Stimulated activated CD4-positive, alpha-beta T cell treated with anti-CD3 and anti-CD28 coated beads, Interleukin-12 subunit alpha, Interleukin-12 subunit beta, amount 100 ng/mL, for 4 hours (primary cell): ENCODE results near the gene LBHD2.
A peak's percentile ranks its signal among the peaks of the same experiment; 100 is the strongest.
"Not testable (repeated sequence)": the region's sequence is repeated elsewhere in the genome, so short reads cannot be mapped to it uniquely, and the experiment has no call there.

Experiments used
- DNase-seq: peaks from one replicate; pipeline ENCODE4 v3.0.0-alpha.2; 2020

LBHD2 gene

DNA sequence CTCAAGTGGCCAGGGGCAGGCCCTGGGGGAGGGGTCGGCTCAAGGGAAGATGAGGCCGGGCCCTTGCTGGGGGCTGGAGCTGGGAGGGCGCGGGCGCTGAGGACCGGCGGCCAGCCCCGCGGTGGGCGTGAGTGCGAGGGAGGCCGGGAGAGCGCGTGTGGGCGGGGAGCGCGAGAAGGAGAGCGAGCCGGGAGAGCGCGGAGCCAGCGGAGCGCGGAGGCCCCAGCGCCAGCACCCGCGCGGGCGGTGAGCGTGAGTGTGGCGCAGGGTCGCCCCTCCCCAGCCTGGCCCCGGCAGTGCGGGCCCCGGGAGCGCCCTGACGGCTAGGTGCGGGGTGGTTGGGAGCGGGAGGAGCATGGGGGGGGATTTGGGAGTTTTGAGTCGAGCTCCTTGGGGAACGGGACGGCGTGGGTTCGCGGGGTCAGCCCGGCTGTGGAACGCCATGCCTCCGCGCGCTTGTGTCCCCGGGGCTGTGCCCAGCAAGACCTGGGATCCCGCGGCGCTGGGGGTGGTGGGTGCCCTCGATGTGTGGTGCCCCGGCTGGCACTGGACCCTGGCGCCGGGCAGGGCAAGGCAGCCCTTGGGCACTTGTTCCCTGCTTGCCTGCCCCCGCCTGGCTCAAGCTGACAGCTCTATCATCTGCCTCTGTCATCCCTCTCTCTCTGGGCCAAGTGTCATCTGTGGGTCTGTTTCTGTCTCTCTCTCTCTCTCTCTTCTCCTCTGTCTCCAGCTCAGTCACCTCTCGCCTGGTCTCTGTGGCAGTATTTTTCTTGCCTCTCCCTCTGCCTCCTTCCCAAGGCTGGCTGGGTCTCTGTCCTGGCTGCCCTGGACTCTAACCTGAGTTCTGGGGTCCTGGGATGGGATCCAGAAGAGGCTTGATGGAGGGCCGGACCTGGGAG is at the start of gene LBHD2:
TSS of gene LBHD2 (plus strand) at position 190 of the 899 bp plus-strand sequence. CDS start 1,803 bp downstream, outside the sequence.
- no peak for DNase-seq

DNA sequence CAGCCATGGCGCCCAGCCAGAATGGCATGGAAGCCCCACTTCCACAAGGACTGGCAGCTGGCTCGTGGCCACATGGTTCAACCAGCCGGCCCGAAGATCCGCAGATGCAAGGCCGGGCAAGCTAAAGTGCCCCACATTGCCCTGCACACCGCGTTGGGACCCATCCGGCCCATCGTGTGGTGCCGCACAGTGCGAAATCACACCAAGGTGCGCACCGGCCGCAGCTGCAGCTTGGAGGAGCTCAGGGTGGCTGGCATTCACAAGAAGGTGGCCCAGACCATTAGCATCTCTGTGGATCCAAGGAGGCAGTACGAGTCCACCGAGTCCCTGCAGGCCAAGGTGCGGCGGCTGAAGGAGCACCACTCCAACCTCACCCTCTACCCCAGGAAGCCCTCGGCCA is 42.5 kb upstream of the LBHD2 start:
- DNase-seq: no peak

DNA sequence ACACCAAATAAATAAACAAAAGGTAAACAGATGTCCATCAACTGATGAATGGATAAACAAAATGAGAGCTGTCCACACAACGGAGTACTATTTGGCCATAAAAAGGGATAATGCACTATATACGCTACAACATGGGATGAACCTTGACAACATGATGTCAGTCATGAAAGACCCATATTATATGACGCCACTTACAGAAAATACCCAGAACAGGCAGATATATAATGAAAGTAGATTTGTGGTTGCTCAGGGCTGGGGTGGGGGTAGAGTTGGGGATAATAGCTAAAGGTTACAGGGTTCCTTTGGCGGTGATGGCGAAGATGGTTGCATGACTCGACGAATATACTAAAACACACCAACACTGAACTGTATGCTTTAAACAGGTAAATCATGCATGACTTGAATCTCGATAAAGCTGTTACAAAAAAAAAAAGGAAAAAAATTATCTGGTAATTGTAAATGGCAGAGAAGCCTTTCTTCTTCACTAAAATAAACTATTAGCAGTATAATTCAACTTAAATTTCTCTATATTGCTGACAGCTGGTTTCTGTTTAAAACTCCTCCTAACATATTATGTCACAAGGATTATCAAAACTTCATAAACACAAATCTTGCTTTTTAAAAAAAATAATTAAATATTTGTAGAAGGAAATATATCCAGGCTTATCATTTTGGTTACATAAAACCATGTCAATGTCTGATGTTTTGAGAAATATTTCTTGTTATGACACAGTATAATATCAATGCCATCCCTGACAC is 40.6 kb upstream of the LBHD2 start:
- DNase-seq: no peak

DNA sequence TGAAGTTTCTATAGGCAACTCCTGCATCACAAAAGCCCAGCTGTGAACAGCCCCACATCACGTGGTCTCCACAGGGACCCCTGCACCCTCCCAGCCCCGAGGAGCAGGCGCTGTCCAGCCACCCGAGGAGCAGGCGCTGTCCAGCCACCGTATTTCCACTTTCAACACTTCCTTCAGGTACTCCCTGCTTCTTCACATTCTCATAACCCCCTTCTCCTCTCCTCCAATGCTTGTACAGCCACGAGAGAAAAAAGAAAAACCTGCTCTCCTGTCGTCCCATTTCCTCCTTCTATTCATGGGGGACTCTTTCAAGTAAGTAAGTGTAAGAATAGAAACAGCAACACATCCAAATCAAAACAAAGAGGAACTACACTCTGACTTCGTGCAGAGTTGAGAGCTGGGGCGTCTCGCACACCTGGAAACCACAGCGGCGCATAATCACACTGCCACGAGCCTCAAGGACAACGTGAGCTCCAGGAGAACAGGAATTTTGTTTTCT is 38.6 kb upstream of the LBHD2 start:
- no peak for DNase-seq

DNA sequence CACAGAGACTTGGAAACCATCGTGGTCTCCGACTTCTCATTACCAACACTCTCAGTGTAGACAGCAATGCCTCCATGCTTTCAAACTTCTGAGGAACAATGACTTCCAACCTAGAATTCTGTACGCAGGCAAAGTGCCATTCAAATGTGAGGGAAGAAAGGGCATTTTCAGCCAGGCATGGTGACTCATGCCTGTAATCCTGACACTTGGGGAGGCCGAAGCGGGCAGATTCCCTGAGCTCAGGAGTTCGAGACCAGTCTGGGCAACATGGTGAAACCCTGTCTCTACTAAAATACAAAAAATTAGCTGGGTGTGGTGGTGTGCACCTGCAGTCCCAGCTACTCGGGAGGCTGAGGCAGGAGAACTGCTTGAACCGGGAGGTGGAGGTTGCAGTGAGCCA is 36.6 kb upstream of the LBHD2 start:
- DNase-seq: not testable (repeated sequence)

DNA sequence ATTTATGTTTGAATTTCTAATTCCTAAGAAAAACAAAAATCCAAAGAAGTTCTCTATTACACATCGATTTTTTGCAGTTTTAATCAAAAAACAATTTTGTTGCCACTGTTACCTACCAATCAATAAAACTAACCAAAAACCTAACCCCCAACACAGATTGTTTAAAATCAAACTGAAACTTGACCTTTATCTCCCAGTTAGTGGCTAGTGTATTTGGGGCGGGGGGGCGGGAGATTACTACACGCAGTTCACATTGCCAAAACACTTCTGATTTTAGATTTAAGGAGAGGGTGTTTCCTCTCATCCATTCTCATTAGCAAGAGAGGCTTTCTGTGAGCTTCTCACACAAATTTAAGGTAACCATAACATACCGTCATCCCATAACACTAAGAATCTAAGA is 33.1 kb upstream of the LBHD2 start:
- DNase-seq: no peak

DNA sequence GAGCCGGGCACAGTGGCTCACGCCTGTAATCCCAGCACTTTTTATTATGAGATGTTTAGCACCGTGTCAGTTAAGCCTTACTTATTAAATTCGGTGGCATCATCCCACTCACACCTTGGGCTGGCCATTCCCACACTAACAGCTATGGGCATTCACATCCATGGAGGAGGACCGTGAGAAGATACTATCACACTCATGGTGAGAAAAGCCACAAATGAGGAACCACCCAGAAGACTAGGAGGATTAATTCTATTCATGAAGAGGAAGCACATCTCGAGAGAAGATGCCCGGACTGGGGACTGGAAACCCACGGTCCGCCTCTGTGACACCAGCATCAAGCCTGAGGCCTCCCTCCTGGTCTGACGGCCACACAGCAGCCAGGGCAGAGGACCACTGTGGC is 31.6 kb upstream of the LBHD2 start:
- DNase-seq: no peak

DNA sequence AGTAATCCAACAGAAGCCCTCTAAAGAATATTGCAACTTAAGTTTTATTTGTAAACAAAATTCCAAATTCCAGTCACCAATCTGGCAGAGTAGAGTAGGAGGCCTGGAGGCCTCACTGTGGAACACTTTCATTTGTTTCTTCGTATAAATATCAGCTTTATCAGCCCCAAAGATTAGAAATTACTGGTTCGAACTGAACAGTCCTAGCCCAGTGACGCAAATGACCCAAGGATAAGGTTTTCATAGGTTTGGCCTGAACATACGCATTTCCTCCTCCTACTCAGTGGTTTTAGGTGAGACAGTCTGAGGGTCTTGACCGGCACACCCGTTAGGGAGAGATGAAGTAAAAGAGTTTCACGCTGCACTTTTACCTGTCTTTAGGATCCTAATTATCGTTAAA is 28.3 kb upstream of the LBHD2 start:
- no peak for DNase-seq

DNA sequence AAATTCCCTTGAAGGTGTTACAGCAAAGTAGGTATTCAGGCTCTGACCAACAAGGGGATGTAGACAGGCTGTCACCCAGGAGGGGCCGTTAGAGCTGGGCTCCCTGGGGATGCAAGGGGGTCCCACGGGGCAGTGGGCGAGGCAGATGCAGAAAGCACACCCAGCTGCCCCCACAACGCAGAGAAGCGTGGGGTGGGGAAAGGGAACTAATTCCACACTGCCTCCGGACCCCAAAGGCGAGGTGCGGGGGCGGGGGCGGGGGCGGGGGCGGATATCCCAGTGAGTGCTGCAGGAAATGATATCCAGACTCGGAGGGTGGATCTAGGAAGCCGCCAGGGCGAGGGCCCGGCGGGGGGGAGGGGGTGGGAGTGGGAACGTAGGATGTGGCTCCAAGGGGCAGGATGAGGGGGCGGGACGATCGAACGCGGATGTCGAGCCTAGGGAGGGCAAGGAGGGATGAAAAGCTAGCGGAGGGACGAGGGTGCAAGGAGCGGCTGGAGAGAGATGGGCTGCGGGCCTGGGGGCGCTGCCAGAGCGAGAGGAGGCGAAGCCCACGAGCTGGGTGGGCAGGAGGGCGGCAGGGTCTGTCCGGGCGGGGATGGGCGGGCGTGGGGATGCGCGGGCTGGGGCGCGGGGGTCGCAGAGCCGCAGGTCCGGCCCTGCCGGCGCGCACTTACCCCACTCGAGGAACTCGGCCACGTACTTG is 27.5 kb upstream of the LBHD2 start:
- no peak for DNase-seq

DNA sequence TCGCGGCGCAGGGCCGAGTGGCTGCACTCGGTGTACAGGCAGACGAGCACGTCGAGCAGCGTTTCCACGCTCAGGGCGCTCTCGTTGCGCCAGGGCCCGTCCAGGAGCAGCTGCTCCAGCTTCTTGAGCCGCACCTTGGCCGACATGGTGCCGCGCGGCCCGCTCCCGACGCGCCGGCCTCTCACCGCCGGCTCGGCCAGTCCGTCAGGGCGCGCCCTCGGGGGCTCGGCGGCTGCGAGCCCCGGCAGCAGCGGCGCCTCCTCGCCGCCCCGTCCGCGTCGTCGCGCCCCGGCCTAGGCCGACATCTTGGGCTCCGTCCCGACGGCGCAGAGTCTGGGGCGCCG is 27.0 kb upstream of the LBHD2 start:
- DNase-seq: no peak

DNA sequence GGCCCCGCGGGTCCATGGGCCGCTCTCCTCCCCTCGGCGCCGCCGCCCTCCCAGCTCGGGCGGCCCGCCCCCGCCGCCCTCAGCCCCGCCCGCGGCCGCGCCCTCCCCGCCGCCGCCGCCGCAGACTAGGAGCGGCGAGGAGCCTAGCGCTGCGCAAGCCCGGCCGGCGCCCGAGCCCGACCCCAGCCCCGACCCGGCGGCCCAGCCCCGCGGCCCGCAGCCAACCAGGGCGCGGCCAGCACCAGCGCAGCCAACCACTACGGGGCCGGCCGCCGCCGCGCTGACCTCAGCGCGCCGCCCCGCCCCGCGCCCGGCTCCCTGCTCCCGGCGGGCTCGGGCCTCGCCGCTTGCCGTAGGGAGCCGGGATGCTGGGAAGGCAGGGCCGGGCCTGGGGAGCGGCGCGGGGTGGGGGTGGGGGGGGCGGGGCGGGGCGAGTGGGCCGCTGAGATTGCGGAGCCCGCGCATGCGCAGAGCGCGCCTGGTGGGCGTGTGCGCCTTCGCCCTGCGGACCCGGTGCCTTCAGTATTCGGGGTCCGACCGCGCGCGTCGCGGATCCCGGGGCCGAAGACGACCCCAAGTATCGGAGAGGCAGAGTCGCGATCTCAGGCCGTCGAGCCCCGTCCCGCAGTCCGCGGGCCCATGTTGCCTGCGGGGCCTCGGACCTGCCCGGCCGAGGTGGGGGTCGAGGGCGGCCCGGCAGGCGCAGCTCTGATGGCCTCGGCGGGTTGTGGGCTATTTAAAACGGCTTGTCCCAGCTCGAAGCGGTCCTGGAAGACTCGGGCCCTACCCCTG is 26.4 kb upstream of the LBHD2 start, which contains the start of gene CDC42BPB:
TSS of gene CDC42BPB (minus strand) at position 178 of the 792 bp plus-strand sequence. CDS start 376 bp downstream, outside the sequence.
- peak; percentile 54 for DNase-seq

DNA sequence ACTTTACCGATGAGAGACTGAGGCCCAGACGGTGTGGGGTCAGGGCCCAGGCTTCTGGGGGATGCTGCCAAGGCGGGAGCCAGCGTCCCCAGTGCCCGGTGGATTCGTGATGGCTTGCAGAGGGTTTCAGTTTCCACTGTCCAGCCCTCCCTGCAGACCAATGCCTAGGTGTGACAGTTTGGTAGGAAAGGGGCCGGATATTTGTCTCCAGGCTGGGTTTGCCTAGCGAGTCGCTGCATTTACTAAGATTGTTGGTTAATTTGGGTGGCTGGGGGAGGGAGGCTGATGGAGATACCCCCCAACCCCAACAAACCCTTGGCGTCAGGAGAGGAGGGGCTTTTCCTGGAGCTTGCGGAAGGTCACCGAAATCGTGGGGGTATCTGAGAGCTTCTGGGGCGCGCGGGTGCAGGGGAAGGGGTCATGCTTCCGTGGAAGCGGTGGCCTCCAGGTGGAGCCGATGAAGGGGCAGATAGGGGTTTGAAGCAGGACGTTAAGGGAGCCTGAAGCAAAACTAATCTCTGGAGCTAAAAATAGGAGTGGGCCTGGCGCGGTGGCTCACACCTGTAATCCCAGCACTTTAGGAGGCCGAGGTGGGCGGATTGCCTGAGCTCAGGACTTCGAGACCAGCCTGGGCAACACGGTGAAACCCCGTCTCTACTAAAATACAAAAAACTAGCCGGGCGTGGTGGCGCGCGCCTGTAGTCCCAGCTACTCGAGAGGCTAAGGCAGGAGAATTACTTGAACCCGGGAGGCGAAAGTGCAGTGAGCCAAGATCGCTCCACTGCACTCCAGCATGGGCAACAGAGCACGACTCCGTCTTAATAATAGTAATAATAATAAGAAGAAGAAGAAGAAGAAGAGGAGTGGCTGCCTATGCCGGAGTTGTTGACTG is 25.6 kb upstream of the LBHD2 start:
- no peak for DNase-seq

DNA sequence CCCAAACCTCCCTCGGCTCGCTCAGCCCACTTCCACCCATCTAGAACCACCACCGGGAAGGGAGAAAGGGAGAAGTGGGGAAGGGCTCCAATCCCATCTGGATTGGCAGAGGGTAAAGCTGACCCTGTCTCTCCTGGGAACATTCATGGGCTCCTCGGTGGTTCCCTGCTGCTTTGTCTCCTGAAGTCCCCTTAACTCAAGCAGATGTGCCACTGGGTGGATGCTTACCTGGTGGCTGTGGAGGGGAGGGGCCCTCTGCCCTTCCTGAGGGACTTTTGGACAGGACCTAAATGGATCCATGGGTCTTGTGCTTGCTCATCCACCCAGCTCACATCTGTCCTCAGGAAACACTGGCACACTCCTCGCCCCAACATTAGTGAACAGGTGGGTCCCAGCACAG is 24.5 kb upstream of the LBHD2 start:
- DNase-seq: no peak

DNA sequence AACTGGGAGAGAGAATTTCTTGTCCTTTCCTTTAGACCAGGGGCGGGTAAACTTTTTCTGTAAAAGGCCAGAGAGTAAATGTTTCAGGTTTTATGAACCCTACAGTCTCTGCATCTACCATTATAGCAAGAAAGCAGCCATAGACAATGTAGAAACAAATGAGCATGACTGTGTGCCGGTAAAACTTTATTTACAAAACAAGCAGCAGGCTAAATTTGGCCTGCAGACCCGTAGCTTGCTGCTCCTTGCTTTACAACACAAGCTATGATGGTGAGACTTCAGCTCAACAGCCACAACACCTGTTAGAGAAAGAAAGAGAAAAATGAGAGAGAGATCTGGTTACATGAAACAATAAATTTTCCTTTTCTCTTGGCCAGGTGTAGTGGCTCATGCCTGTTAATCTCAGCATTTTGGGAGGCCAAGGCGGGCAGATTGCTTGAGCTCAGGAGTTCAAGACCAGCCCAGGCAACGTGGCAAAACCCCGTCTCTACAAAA is 22.5 kb upstream of the LBHD2 start:
- no peak for DNase-seq

DNA sequence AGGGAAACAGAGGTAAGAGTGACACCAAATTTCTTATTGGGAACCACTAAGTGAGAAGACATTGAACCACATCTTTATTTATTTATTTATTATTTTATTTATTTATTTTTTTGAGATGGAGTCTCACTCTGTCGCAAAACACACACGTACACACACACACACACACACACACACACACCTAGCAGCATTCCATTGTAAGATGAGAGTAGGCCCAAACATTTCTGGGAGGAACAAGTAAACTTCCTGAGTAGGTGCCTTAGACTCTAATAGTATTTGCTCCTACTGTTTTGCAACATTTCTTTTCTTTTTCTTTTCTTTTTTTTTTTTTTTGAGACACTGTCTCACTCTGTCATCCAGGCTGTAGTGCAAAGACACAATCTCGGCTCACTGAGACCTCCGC is 19.6 kb upstream of the LBHD2 start:
- no peak for DNase-seq

DNA sequence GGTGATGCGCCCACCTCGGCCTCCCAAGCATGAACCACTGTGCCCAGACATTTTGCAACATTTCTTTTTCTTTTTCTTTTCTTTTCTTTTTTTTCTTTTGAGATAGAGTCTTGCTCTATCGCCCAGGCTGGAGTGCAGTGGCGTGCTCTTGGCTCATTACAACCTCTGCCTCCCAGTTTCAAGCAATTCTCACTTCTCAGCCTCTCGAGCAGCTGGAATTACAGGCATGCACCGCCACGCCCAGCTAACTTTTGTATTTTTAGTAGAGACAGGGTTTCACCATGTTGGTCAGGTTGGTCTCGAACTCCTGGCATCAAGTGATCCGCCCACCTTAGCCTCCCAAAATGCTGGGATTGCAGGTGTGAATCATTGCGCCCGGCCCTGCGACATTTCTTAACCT is 19.0 kb upstream of the LBHD2 start:
- no peak for DNase-seq

DNA sequence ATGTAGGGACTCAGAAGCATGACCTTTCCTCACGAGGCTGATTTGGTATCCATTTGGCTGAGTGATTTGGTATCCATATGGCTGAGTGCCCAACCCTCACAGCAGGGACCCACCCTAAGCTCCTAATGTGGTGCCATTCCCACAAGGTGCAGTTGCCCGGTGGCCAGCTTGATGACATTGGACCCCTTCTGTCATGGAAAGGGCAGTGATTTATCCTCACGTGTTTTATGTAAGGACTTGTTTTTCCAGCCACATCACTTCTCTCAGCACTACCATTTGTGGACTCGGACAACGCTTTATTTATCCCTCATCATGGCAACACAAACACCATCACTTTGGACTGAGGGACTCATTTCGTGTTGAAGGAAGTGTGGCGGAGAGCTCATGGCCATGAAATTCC is 18.1 kb upstream of the LBHD2 start:
- no peak for DNase-seq

DNA sequence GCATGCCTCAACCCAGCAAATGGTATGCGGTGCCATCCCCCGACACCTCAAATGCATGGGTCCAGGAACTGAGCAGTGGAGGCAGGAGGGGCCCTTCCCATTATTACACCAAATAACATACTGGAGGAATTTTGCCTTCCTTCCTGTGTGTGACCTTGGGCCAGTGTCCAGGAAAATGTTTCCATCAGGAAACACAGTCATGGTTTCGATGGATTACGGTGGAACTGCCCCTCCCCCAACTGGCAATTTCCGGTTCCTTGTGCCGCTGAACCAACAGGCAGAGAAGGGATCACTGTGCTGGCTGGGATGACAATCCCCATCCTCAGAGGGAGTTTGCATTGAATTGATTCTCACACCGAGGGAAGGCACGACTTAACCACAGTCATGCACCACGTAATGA is 17.6 kb upstream of the LBHD2 start:
- no peak for DNase-seq

DNA sequence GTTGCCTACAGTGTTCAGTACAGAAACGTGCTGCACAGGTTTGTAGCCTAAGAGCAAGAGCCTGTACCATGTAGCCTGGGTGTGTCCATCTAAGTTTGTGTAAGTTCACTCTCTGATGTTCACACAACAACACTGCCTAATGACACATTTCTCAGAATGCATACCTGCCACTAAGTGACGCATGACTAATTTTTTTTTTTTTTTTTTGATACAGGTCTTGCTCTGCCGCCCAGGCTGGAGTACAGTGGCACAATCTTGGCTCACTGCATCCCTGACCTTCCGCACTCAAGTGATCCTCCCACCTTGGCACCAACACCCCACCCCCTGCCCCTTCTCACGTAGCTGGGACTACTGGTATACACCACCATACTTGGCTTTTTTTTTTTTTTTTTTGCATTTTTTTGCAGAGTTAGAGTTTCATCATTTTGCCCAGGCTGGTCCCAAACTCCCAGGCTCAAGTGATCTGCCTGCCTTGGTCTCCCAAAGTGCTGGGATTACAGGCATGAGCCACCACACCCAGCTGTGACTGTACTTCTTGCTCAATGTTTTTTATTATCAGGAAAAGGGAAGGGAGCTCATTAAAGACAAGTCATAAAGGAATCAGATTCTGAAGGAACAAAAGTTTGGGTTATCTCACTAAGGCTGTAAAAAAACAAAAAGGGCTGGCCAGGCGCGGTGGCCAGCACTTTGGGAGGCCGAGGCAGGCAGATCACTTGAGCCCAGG is 16.6 kb upstream of the LBHD2 start:
- DNase-seq: no peak

DNA sequence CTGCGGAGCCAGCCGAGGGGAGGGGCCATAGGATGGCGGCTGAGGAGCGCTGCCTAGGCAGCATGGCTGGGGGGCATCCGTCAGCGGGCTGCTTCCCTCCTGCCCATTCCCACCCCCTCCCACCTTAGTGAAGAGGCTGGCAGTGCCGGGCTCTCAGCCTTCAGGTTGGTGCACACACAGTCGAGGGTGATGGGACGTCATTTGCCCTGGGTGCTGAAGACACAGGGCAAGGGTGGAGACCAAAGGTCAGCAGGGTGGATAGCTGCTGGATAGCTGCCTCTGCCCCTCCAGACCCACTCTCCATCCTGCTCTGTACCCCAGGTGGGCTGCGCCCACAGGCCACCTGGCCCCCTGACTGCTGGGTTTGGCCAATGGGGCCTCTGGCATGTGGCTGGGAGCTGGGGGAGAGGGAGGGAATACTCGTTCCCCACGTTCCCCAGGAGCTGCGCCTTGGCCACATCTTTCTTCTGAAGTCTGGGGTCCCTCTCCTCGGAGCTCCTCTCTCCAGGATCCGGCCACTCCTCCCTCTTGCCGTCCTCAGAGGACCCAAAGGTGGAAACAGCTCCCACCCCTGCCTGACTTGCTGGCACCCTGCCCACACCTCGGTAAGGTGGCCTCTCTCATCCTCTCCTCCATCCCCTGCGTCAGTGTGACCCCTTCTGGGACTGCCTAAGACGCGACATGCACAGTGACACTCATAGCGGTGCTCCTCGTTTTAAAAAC is 15.5 kb upstream of the LBHD2 start:
- DNase-seq: no peak
